ENCODE results near the gene ZSWIM7.

ZSWIM7 gene

GRCh38 chr17:15928286-15928785 is 71.2 kb downstream of the ZSWIM7 start:
- DNase-seq: no peak

Measured in activated CD4-positive, alpha-beta T cell treated with anti-CD3 and anti-CD28 coated beads for 1 hour (primary cell).